Kasumi-1 (cell line): ENCODE measurements around the gene RBBP9.
"Not testable (repeated sequence)": the region's sequence is repeated elsewhere in the genome, so short reads cannot be mapped to it uniquely, and the experiment has no call there.

ENCODE experiments used
- DNase-seq, 2 experiments: peaks; one replicate each; lab custom pipeline; 2025; lab: John Stamatoyannopoulos, UW

Gene RBBP9

GRCh38 chr20:18496740-18497592 lies at the start of gene RBBP9:
RBBP9 (minus strand) TSS chr20:18497225; CDS start chr20:18497167, 58 bp downstream.
- peak; percentile 84 to 86 for DNase-seq

- no peak for DNase-seq
Measured at GRCh38 chr20:18545566-18545965, 48.5 kb upstream of the RBBP9 start.

GRCh38 chr20:18543932-18544331 lies 46.9 kb upstream of the RBBP9 start:
- no peak for DNase-seq

GRCh38 chr20:18543216-18543615 lies 46.2 kb upstream of the RBBP9 start:
- DNase-seq, result no peak

- DNase-seq, result no peak
Measured at GRCh38 chr20:18541741-18542140, 44.7 kb upstream of the RBBP9 start.

- DNase-seq, result no peak
Measured at GRCh38 chr20:18537651-18538050, 40.6 kb upstream of the RBBP9 start.

GRCh38 chr20:18533978-18534644 lies 37.1 kb upstream of the RBBP9 start:
- DNase-seq, result no peak

GRCh38 chr20:18533491-18533890 lies 36.5 kb upstream of the RBBP9 start:
- DNase-seq, result no peak

GRCh38 chr20:18532626-18533025 lies 35.6 kb upstream of the RBBP9 start:
- no peak for DNase-seq

- no peak for DNase-seq
Measured at GRCh38 chr20:18529041-18529440, 32.0 kb upstream of the RBBP9 start.

- DNase-seq, result no peak
Measured at GRCh38 chr20:18527836-18528235, 30.8 kb upstream of the RBBP9 start.

GRCh38 chr20:18527339-18527738 lies 30.3 kb upstream of the RBBP9 start:
- DNase-seq, result no peak

GRCh38 chr20:18526761-18527160 lies 29.7 kb upstream of the RBBP9 start:
- not testable (repeated sequence) for DNase-seq

GRCh38 chr20:18524646-18525045 lies 27.6 kb upstream of the RBBP9 start:
- no peak for DNase-seq

- no peak for DNase-seq
Measured at GRCh38 chr20:18523066-18523465, 26.0 kb upstream of the RBBP9 start.

GRCh38 chr20:18522066-18522465 lies 25.0 kb upstream of the RBBP9 start:
- not testable (repeated sequence) for DNase-seq

GRCh38 chr20:18515973-18516372 lies 18.9 kb upstream of the RBBP9 start:
- DNase-seq, result no peak

GRCh38 chr20:18514127-18514526 lies 17.1 kb upstream of the RBBP9 start:
- DNase-seq, result no peak

- no peak for DNase-seq
Measured at GRCh38 chr20:18513208-18513607, 16.2 kb upstream of the RBBP9 start.

GRCh38 chr20:18511571-18511970 lies 14.5 kb upstream of the RBBP9 start:
- DNase-seq, result peak; percentile 2 to 10

GRCh38 chr20:18507218-18508191 lies 10.5 kb upstream of the RBBP9 start, which contains the start of gene SEC23B:
SEC23B (plus strand) TSS chr20:18507940; CDS start chr20:18510836, 2,896 bp downstream.
- peak; percentile 95 to 97 for DNase-seq

- DNase-seq, result no peak
Measured at GRCh38 chr20:18506744-18507143, 9.7 kb upstream of the RBBP9 start.
